Neutrophil (primary cell): ENCODE results near the gene MMS22L.

Experiments
- H3K27ac ChIP-seq: fragments of 200-600 bp; sonication (generic); 2 replicates; pipeline ENCODE4 v1.5.1; 2016; ENCODE audit warnings: mild to moderate bottlenecking, moderate library complexity
- H3K27me3 ChIP-seq: fragments of 200-600 bp; sonication (generic); 2 replicates; pipeline ENCODE4 v1.6.0; 2016; ENCODE audit warnings: mild to moderate bottlenecking
- H3K36me3 ChIP-seq: fragments of 200-600 bp; sonication (generic); 2 replicates; pipeline ENCODE4 v1.5.1; 2017
- H3K4me1 ChIP-seq, 2 experiments: fragments of 200-600 bp in 1 of 2; sonication (generic) in 1 of 2; 1 replicate in 1 of 2; 2 replicates in 1 of 2; pipeline versions ENCODE4 v1.5.1 to v1.6.1; 2013 to 2016; ENCODE audit warnings: low read depth in 1 of 2, low read length in 1 of 2, mild to moderate bottlenecking in 1 of 2, moderate library complexity in 1 of 2; ENCODE audit not compliant: control insufficient read depth in 1 of 2, insufficient read depth in 1 of 2
- H3K4me3 ChIP-seq, 2 experiments: fragments of 200-600 bp in 1 of 2; sonication (generic) in 1 of 2; 1 replicate in 1 of 2; 2 replicates in 1 of 2; pipeline ENCODE4 v1.5.1; 2013 to 2016; ENCODE audit warnings: low read depth in 1 of 2, low read length in 1 of 2, mild to moderate bottlenecking in 1 of 2, moderate library complexity in 1 of 2
- H3K9me3 ChIP-seq: fragments of 200-600 bp; sonication (generic); 2 replicates; pipeline ENCODE4 v1.5.1; 2016
- TF ChIP-seq, protein P1 (sequence below): fragments of 200-600 bp; sonication (generic); IDR thresholded peaks from 2 replicates; pipeline ENCODE4 v1.5.1; 2016; ENCODE audit warnings: antibody characterized with exemption

MMS22L gene

DNA sequence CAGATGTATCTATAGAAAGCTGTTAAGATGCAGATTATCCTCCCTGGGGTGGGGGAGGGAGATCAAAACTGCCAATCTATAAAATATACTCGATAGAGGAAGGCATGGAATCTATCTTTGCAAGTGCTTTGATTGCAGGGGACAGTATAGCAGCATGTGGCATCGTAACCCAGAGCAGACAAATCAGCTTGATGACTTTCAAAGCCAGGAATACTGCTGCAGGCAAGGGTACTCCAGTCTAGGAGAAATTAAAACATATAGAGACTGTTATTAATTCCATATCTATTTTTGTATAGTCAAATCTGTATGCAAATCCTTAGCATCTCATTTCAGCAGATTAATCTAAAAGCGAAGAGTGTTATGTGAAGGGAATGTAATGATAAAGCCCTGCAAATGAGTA is 159.4 kb downstream of the MMS22L start:
- TF ChIP-seq, protein P1, sequence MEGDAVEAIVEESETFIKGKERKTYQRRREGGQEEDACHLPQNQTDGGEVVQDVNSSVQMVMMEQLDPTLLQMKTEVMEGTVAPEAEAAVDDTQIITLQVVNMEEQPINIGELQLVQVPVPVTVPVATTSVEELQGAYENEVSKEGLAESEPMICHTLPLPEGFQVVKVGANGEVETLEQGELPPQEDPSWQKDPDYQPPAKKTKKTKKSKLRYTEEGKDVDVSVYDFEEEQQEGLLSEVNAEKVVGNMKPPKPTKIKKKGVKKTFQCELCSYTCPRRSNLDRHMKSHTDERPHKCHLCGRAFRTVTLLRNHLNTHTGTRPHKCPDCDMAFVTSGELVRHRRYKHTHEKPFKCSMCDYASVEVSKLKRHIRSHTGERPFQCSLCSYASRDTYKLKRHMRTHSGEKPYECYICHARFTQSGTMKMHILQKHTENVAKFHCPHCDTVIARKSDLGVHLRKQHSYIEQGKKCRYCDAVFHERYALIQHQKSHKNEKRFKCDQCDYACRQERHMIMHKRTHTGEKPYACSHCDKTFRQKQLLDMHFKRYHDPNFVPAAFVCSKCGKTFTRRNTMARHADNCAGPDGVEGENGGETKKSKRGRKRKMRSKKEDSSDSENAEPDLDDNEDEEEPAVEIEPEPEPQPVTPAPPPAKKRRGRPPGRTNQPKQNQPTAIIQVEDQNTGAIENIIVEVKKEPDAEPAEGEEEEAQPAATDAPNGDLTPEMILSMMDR, result no peak

DNA sequence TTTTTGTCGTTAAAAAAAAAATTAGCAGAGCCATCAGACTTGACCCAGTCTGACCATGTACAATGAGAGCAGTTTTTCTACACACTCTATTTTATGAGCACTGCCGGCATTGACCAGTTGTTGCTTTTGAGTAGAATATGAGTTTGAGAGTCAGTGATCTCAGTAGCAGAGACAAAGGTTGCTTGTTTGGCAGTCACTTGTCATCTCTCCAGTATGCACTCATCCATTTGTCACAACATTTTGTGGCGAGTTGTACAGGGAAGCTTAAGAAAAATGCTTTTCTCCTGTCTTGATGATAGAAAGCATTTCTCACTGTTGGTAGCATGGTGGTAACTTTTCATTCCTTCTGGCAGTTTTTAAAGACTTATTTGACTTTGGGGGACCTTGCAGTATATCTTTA is 159.9 kb downstream of the MMS22L start:
- Histone ChIP-seq H3K4me3 (no peak overlapping the region), H3K27ac (no peak overlapping the region), H3K4me1 (no peaks in the 10 kb centered on the region), H3K27me3 (no peaks in the 10 kb centered on the region), H3K9me3 (no peaks in the 10 kb centered on the region), H3K36me3 (no peaks in the 10 kb centered on the region)
- TF ChIP-seq, protein P1, result no peak

More for the DNA sequence above, 159.4 kb downstream of the MMS22L start:
- Histone ChIP-seq H3K36me3 (no peaks in the 10 kb centered on the region), H3K27ac (no peak overlapping the region), H3K27me3 (no peaks in the 10 kb centered on the region), H3K4me1 (peaks cover 0 to 3% of the 10 kb centered on the region in 2 experiments), H3K4me3 (no peak overlapping the region), H3K9me3 (no peaks in the 10 kb centered on the region)

DNA sequence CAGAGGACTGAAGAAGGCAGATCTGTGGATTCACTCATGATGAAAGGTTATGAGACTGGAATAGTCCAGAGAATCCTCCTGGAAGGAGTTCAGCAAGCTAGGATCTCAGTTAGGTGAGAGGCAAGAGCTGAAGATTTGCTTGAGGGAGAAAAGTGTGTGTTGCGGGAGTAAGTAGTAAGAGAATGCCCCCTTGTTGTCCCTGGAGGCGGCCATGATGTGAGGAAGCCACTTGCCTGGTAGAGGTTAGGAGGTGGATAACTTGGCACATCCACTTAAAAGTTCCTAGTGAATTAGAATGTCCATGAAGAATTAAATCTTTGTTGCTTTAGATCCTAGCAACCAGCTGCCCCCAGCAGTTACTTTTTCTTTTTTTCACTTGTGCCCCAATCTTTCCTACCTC is 162.5 kb downstream of the MMS22L start:
- Histone ChIP-seq H3K4me1 (no peaks in the 10 kb centered on the region), H3K27ac (no peak overlapping the region), H3K4me3 (no peak overlapping the region), H3K36me3 (no peaks in the 10 kb centered on the region), H3K9me3 (no peaks in the 10 kb centered on the region), H3K27me3 (no peaks in the 10 kb centered on the region)
- TF ChIP-seq, protein P1, result no peak

DNA sequence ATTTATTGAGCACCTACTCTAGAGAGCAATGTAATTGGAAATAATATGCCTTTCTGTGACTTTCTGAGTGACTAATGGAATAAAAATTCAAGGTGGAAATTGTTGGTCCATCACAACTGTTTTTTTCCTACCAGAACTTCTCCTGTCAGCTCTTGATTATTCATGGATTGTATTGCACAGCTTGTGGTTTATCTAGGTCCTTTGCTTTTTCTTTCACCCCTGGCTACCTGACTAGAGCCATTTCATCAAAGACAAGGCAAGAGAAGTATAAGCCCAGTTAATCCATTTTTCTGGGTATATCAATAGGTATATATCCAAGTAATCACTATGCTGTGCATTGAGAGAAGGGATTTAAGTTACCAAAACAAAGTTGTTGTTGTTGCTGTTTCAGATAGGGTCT is 168.4 kb downstream of the MMS22L start:
- Histone ChIP-seq H3K27ac (no peak overlapping the region), H3K4me3 (no peak overlapping the region)

DNA sequence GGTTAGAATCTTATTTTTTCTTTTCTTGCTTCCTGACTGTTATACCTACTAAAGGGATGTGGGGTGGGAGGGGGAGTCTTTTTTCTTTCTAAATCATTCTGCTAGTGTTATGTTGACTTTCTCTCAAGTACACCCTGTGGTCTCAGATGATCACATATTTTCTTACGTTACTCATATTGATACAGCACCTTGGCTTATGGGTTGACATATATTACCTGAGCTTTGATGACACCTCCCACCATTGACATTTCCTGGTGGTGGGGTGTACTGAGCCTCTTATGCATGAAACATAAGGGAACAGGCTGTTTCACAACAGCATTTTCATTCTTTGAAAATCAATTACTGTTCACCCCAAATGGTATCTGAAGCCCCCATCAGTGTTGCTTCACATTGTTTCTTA is 169.8 kb downstream of the MMS22L start:
- no peaks in the 10 kb centered on the region for H3K27me3 ChIP-seq
- no peaks in the 10 kb centered on the region for H3K9me3 ChIP-seq
- H3K4me1 ChIP-seq, result peaks cover 37 to 43% of the 10 kb centered on the region in 2 experiments
- H3K27ac ChIP-seq, result no peak overlapping the region
- TF ChIP-seq, protein P1, result no peak
- no peak overlapping the region for H3K4me3 ChIP-seq
- H3K36me3 ChIP-seq, result no peaks in the 10 kb centered on the region

More for the DNA sequence above, 168.4 kb downstream of the MMS22L start:
- no peaks in the 10 kb centered on the region for H3K27me3 ChIP-seq
- H3K4me1 ChIP-seq, result peaks cover 23 to 28% of the 10 kb centered on the region in 2 experiments
- no peaks in the 10 kb centered on the region for H3K9me3 ChIP-seq
- TF ChIP-seq, protein P1, result no peak
- no peaks in the 10 kb centered on the region for H3K36me3 ChIP-seq

DNA sequence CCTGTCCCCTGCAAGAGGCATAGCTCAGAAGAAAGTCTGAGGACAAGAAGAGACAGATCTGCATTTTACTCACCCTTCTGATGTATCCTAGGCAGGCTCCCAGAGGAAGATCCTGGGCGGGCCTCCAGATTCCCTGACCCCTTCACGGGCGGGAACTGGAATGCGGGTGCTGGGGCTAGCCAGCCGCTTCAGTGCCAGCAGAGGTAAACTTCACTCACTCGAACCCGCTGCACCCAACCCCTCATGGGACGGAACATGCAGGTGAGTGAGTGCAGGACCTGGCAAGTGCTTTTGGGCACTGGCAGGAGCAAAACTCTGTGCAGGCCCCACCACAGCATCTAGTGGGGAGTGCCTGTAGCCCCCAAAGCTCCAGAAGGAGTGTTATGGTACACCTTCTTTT is 171.8 kb downstream of the MMS22L start:
- H3K27me3 ChIP-seq, result no peaks in the 10 kb centered on the region
- H3K36me3 ChIP-seq, result no peaks in the 10 kb centered on the region
- peaks cover 50 to 58% of the 10 kb centered on the region in 2 experiments for H3K4me1 ChIP-seq
- peak overlapping the region; percentile 74 for H3K27ac ChIP-seq
- TF ChIP-seq, protein P1, result no peak
- H3K4me3 ChIP-seq, result no peak overlapping the region
- no peaks in the 10 kb centered on the region for H3K9me3 ChIP-seq
